Neuron (in vitro differentiated cells): ENCODE results near the gene RPL5.
A peak's percentile ranks its signal among the peaks of the same experiment; 100 is the strongest.

ENCODE experiments used
- H2AFZ ChIP-seq: one replicate; pipeline ENCODE4 v1.6.1; 2013; ENCODE audit warnings: low read depth, mild to moderate bottlenecking, inconsistent platforms, low read length, moderate library complexity
- H3K27me3 ChIP-seq: one replicate; pipeline ENCODE4 v1.6.1; 2013; ENCODE audit warnings: low read length; ENCODE audit not compliant: insufficient read depth
- H3K36me3 ChIP-seq: one replicate; pipeline ENCODE4 v1.6.1; 2013; ENCODE audit warnings: low read length; ENCODE audit not compliant: insufficient read depth
- H3K4me1 ChIP-seq: one replicate; pipeline ENCODE4 v1.6.1; 2013; ENCODE audit warnings: low read length; ENCODE audit not compliant: insufficient read depth
- H3K4me3 ChIP-seq: 2 replicates; pipeline ENCODE4 v1.5.1; 2013; ENCODE audit warnings: mild to moderate bottlenecking, low read length, moderate library complexity
- H3K9me3 ChIP-seq: one replicate; pipeline ENCODE4 v1.6.1; 2013; ENCODE audit warnings: low read length

The RPL5 gene

DNA sequence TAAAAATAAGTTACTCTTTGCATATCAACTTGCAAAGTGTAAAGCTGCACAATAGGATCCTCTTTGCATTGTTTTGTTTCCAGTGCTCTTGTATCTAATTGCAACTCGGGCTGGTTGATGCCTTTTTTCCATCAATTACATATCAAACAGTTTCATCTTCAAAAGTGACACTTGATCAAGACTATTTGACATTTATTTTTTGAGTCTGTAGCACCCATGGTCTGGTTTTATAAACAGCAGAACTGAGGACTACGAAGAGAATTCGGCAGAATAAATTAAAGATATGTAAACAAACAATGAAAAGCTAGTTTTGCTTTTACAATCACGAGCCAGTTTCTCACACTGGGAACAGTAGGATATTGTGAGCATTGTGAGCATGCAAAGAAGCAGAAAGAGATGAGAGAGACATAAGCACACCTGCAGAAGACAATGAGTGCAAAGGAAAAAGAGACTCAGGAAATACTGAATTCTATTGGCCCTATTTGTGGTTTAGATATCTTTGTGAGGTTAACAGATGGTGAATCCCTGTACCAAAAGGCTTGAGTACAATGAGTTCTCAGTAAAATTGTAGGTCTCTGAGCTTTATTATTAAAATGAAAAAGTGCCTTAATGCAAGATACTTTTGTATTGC is 45.4 kb downstream of the RPL5 start:
- Histone ChIP-seq H3K4me1 (no peaks in the 10 kb centered on the region), H3K9me3 (no peaks in the 10 kb centered on the region), H3K27me3 (no peaks in the 10 kb centered on the region), H2AFZ (peak overlapping the region; percentile 26), H3K4me3 (no peak overlapping the region), H3K36me3 (no peaks in the 10 kb centered on the region)

- Histone ChIP-seq H3K27me3 (no peaks in the 10 kb centered on the region), H3K36me3 (no peaks in the 10 kb centered on the region), H2AFZ (no peak overlapping the region), H3K4me3 (no peak overlapping the region), H3K9me3 (no peaks in the 10 kb centered on the region), H3K4me1 (no peaks in the 10 kb centered on the region)
These were observed 46.0 kb downstream of the RPL5 start for GRCh38 chr1:92877792-92878191.

DNA sequence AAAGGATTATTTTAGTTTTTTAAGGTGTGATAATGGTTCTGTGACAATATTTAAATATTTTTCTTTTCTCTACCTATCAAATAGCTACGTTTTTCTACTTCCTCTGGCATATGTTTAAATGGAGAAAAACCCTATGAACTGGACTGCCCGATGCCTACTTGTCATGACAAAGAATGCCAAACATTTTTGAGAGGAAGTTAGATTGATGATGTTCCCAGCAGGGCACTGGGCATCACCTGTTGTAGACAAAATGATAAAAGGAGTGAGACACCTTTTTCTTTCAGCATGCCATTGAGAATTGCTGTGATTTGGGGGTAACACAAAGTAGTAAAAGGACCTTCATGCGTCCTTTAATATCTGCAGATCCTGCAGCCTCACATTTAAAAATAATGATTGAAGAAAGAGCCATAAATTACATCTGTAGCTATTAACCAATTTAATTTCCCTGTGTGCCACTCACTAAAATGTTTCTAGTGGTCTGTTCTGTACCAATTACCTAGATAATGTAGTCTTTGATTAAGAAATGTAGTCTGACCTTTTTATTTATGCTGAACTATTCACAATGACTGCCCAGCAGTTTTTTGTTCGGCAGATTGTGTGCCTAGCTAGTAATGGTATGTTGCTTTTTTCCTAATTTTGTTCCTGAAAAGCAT is 47.6 kb downstream of the RPL5 start:
- H3K9me3 ChIP-seq, result no peaks in the 10 kb centered on the region
- H3K4me1 ChIP-seq, result no peaks in the 10 kb centered on the region
- H3K36me3 ChIP-seq, result no peaks in the 10 kb centered on the region
- H2AFZ ChIP-seq, result no peak overlapping the region
- H3K4me3 ChIP-seq, result no peak overlapping the region
- no peaks in the 10 kb centered on the region for H3K27me3 ChIP-seq

DNA sequence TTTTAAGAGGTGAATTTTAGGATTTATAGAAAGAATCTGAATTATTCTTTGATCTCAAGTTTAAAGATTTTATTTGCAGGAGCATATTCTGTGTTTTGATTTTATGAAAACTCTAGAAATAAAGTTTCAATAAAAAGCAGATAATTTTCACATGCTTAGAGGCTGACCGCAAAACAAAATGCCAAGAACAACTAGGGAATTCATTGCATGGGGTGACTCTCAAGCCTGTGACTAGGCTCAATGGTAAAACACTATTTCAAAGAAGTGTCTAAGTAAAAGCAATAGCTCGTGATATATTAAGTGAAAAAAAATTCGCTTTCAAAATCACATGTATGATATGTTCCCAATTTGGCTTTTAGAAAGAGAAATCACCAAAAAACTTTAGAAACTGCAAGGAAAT is 49.6 kb downstream of the RPL5 start:
- no peak overlapping the region for H2AFZ ChIP-seq
- H3K9me3 ChIP-seq, result no peaks in the 10 kb centered on the region
- H3K36me3 ChIP-seq, result no peaks in the 10 kb centered on the region
- no peak overlapping the region for H3K4me3 ChIP-seq
- no peaks in the 10 kb centered on the region for H3K27me3 ChIP-seq
- no peaks in the 10 kb centered on the region for H3K4me1 ChIP-seq

- Histone ChIP-seq H3K4me1 (no peaks in the 10 kb centered on the region), H3K36me3 (no peaks in the 10 kb centered on the region), H3K27me3 (no peaks in the 10 kb centered on the region), H2AFZ (no peak overlapping the region), H3K9me3 (no peaks in the 10 kb centered on the region), H3K4me3 (no peak overlapping the region)
These were observed 51.0 kb downstream of the RPL5 start for GRCh38 chr1:92882819-92883218.

- Histone ChIP-seq H3K27me3 (no peaks in the 10 kb centered on the region), H3K9me3 (no peaks in the 10 kb centered on the region), H3K4me1 (no peaks in the 10 kb centered on the region), H2AFZ (no peak overlapping the region), H3K4me3 (no peak overlapping the region), H3K36me3 (no peaks in the 10 kb centered on the region)
These were observed 51.5 kb downstream of the RPL5 start for GRCh38 chr1:92883297-92883696.

- no peaks in the 10 kb centered on the region for H3K36me3 ChIP-seq
- H3K9me3 ChIP-seq, result no peaks in the 10 kb centered on the region
- no peak overlapping the region for H3K4me3 ChIP-seq
- no peaks in the 10 kb centered on the region for H3K4me1 ChIP-seq
- H3K27me3 ChIP-seq, result no peaks in the 10 kb centered on the region
- H2AFZ ChIP-seq, result no peak overlapping the region
These were observed 52.4 kb downstream of the RPL5 start for GRCh38 chr1:92884195-92884594.

- Histone ChIP-seq H3K4me1 (no peaks in the 10 kb centered on the region), H3K4me3 (no peak overlapping the region), H3K9me3 (no peaks in the 10 kb centered on the region), H3K27me3 (no peaks in the 10 kb centered on the region), H3K36me3 (no peaks in the 10 kb centered on the region), H2AFZ (no peak overlapping the region)
These were observed 55.1 kb downstream of the RPL5 start for GRCh38 chr1:92886886-92887419.

- Histone ChIP-seq H3K4me1 (no peaks in the 10 kb centered on the region), H3K9me3 (no peaks in the 10 kb centered on the region), H3K27me3 (no peaks in the 10 kb centered on the region), H2AFZ (no peak overlapping the region), H3K4me3 (no peak overlapping the region), H3K36me3 (no peaks in the 10 kb centered on the region)
These were observed 55.6 kb downstream of the RPL5 start for GRCh38 chr1:92887465-92887864.
